HG02763 (cell line): ENCODE measurements around the gene TRMT2A.

ENCODE experiments used
- ATAC-seq: cut with Tn5 transposase; IDR thresholded peaks from one replicate; pipeline ENCODE4 v1.9.1; 2021; ENCODE audit warnings: mild to moderate bottlenecking, moderate library complexity; ENCODE audit not compliant: unreplicated experiment

TRMT2A gene

DNA sequence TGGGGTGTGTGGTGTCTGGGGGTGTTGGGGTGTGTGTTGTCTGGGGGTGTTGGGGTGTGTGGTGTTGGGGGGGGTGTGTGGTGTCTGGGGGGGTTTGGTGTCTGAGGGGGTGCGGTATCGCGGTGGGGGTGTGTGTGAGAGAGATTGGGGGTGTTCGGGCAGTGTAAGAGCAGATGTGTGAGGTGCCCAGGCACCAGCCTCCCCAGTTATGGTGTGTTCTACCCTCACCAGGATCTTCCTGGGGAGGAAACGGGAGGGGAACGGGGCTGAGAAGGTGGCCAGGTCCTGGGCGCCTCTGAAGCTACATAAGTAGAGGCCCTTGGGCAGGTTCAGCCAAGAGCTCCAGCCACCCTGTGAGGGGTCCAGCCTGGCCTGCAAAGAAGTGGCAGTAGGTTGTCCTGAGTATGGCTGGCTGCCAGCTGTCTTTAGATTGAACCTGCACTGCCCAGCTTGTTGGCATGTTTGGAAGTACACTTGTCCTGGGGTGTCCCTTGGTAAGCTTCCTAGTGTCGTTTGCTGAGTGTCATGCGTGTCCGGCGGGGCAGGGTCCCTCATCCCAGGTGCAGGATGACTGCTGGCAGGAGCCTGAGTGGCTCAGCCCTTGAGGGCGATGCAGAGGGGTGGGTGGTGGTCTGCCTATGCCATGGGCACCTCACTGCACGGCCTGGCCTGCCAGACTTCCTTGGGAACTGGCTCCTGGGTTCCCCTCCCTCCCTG, 6.5 kb upstream of the TRMT2A start:
- no peak for ATAC-seq

DNA sequence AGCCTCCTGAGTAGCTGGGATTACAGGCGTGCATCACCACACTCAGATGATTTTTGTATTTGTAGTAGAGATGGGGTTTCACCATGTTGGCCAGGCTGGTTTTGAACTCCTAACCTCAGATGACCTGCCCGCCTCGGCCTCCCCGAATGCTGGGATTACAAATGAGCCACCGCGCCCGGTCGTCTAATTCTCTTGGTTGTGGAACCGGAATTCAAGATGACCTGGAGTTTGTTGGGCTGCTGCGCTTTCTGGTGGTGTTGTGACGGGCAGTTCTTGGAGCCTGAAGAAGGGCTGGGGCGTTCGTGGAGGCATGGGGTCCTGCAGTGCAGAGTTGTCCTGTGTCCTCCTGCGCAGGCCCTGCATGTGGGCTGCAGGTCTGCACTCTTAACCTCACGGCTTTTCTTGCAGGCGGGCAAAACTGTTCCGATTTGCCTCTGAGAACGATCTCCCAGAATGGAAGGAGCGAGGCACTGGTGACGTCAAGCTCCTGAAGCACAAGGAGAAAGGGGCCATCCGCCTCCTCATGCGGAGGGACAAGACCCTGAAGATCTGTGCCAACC, 4.9 kb upstream of the TRMT2A start:
- ATAC-seq, result no peak

GRCh38 chr22:20118300-20119020, 1.4 kb upstream of the TRMT2A start:
- ATAC-seq, result no peak

- peak; percentile 12 for ATAC-seq
Measured at GRCh38 chr22:20117633-20118299, 740 bp upstream of the TRMT2A start.

GRCh38 chr22:20116376-20116950, 563 bp downstream of the TRMT2A start:
- no peak for ATAC-seq

DNA sequence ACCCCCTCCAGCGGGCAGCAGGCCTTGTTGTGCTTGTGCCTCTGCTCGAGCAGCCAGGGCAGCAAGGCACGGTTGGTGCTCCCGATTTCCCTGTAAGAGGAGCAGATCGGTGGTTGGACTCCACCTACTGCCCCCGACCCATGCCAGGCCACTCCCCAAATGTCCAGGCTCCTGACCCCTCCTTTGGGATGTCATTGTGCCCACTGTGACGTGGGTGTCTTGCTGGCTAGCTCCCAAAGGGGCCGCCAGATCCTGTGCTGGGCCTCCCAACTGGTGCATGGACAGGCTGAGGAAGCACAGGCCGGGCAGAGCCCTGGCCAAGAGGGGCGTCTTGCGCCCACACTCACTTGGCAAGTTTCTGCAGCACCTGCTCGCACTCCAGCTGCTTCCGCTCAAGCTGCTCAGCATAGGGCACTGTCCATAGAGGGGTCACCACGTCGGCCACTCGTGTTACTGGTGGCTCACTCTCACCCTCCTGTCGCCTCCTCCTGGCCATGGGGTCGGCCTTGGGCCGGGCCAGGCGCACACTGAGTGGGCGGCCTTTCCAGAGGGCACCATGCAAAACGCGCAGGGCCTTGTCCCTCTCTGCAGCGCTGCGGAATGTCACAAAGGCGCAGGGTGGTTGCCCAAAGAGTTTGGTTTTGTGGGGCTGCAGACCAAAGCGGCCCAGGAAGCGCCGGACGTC, 1.2 kb downstream of the TRMT2A start, which contains the start of gene RANBP1:
Gene RANBP1, plus strand, starts transcription at position 414 of the 685 bp plus-strand sequence. Its CDS starts 81 bp downstream, at position 495.
- no peak for ATAC-seq

GRCh38 chr22:20114506-20115475, 2.2 kb downstream of the TRMT2A start:
- no peak for ATAC-seq

- no peak for ATAC-seq
Measured at GRCh38 chr22:20113551-20114310, 3.3 kb downstream of the TRMT2A start.

DNA sequence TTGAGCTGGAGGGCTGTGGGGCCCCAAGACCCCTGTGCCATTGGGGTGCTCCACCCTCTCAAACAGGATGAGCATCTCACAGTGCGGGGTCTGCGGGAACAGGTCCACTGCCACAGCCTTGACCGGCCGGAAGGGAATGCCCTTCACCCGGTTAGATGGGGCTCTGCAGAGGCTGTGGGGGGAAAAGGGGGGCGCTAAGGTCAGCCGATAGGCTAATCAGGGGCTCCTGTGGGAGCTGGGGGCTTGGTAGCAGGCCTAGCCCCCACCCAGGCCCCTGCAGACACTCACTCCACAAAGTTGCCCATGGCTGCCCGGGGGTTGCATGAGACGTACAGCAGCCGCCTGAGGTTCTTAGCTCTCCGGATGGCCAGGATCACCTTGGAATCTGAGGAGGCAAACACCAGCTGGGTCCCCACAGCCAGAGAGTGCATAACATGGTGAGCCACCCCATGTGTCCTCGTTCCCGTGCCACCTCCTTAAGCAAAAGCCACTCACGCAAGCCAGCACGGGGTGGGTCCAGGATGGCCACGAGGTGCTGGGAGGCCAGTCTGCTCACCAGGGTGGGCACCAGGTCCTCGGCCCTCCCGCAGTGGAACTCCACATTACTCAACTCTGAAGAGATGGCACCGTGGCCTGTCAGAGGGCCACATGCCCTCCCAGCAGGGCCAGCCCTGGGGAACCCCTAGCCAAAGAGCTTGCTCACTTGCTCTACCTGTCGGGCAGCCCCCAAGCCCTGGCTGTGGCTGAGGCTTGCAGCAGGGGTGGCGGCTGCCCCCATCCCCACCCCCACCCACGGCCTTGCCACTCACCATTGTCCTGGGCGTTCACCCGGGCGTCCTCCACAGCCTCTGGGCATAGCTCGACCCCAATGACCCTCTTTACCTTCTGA, 4.2 kb downstream of the TRMT2A start:
- no peak for ATAC-seq

DNA sequence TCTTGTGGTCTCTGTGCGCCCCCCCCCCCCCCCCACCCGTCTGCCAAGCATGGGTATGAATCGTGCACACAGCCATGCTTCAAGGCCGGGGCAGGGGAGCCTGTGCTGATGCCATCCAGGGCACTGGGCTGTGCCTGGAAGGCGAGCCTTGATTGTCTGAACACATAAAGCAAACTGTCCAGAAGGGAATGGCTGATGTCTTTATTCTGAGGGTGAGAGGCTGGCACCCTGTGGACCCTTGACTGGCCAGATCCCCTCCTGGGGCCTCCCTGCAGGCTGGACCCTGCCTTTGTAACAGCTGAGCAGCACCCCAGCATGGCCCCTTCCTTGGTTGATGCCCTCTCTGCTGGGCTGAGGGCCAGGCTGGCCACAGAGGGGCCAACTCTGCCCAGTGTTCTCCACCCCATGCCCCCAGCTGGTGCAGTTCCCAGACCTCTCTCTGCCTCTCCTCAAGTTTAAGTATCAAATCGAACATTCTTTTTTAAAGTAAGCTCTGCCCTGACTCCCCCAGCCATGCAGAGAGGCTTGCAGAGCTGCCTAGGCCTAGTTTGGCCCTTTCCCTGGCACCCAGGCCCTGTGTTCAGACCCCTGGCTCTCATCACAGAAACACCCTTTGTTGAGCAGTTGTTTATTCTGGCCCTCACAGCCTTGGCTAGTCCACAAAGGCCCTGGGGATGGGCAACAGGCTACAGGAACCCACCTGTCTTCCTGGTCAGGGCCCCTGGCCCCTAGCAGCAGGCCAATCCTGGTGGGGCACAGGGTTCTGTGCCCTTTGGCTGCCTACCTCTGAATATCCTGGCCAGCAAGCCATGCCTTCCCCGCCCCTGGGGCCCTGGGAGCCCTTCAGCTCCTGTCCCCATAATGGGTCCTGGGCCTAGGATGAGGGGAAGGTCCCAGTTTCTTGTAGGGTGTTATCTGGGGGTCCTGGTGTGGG, 5.1 kb downstream of the TRMT2A start:
- no peak for ATAC-seq

DNA sequence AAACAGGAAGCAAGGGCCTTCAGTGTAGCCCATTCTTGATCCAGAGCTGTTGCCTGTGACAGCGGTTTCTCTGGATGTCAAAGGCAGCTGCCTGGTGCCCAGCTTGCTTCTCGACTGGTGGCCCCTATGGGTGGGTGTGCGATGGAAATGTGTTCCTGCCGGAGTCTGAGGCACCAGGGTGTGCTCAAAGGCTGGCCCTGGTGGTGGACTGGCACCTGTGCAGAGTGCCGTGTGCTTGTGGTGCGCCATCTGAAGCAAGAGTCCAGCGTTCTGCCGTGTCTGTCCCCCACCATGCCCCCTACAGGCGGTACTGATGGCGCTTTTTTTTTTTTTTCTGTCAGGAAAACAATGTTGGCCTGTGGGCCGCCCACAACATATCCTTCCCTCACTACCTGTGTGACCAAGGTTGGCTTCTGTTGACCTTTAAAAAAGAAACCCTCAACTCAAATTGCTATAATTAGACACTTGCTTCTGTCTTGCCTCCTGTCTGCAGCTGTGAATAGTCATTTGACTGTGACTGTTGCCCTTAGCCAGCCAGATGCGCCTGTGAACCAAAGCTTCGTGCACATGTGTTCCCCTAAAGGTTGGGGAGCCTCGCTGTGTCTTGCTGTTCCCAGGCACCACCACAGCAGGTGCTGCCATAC, 5.9 kb downstream of the TRMT2A start:
- ATAC-seq, result no peak

- ATAC-seq, result no peak
Measured at GRCh38 chr22:20110359-20110985, 6.6 kb downstream of the TRMT2A start.

- ATAC-seq, result no peak
Measured at GRCh38 chr22:20109411-20110358, 7.3 kb downstream of the TRMT2A start.

- ATAC-seq, result no peak
Measured at GRCh38 chr22:20108757-20109230, 8.2 kb downstream of the TRMT2A start.
